ENCODE measurements around the gene CEL.
"Not testable (repeated sequence)": the region's sequence is repeated elsewhere in the genome, so short reads cannot be mapped to it uniquely, and the experiment has no call there.

Gene CEL

DNA sequence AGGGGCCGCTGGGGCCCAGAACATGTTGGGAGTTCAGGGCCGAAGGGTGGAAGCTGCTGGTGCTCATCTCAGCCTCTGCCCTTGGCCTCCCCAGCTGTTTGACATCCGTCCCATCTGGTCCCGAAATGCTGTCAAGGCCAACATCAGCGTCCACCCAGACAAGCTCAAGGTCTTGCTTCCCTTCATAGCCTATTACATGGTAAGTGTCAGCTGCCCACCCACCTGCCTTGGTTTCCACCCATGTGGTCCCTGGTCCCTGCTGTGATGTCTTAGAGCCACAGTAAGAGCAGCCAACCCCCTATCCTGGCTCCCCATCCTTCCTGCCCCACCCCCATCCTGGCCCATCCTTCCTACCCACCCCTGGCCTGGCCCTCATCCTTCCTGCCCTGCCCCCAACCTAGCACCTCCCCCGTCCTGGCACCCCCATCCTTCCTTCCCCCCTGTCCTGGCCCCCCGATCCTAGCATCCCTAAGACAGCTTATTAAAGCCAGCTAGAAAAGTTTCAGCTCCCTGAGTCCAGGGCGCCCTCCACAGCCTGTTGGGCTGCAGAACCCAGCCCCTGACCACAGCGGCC, 9.7 kb upstream of the CEL start:
- in situ Hi-C loops (cut with HindIII; ENCODE audit: low pct_unique_long_range_greater_than_20kb, low sequenced_read_pairs), result no loop called here
- TF ChIP-seq JUND (IDR thresholded peaks at IDR 0.05; ENCODE audit: low read depth), result no peak
- no peak for DNase-seq (ENCODE audit: low read depth in 1 of 2, low spot score in 1 of 2)

DNA sequence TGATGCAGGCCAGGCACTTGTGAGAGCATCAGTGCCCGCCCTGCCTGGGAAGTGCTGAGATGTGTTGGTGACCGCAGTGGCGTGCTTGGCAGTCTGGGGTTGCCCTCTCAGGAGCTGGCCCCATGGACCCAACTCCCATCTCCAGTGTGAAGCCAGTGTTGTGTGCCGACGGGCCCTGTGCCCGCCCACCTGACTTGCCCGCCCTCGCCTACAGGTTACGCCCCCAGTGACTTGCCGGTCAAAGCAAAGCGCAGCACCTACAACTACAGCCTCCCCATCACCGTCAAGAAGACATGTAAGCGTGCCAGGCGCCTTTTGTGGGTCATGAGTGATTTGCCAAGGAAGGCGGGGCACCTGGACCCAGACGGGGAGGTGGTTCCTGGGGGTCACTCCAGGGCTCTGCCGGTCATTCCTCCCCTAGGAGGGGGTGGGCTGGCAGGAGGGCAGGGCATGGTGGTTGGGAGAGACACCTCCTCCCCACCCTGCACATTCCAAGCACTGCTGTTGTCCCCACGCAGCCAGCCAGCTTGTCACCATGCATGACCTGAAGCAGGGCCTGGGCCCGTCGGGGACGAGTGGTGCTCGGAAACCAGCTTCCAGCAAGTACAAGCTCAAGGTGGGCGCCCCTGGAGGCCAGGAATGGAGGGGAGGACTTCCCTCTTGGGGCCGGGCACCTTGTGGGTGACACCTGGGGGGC, 7.4 kb upstream of the CEL start:
- no peak for DNase-seq (ENCODE audit: low read depth in 1 of 2, low spot score in 1 of 2)
- no peak for TF ChIP-seq JUND (IDR thresholded peaks at IDR 0.05; ENCODE audit: low read depth)
- in situ Hi-C loops (cut with HindIII; ENCODE audit: low pct_unique_long_range_greater_than_20kb, low sequenced_read_pairs), result no loop called here

DNA sequence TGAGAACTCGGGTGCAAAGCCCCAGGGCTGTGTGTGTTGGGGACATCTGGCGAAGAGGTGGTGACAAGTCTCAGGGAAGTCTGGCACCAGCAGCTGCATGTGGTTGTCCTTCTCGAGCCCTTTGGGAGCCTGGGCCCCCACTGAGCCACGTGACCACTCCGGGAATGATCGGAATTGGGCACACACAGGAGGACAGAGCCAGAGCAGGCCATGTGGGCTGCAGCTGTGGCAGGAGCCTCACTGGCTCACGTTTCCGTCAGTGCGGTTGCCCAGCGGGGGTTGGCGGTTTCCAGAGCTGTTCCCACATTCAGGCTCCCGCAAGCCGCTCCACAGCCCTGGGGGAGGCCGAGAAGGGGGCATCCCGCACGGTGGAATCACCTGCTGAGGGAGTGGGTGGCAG, 6.8 kb upstream of the CEL start:
- in situ Hi-C loops (cut with HindIII; ENCODE audit: low pct_unique_long_range_greater_than_20kb, low sequenced_read_pairs), result no loop called here
- TF ChIP-seq JUND (IDR thresholded peaks at IDR 0.05; ENCODE audit: low read depth), result no peak
- no peak for DNase-seq (ENCODE audit: low read depth in 1 of 2, low spot score in 1 of 2)

DNA sequence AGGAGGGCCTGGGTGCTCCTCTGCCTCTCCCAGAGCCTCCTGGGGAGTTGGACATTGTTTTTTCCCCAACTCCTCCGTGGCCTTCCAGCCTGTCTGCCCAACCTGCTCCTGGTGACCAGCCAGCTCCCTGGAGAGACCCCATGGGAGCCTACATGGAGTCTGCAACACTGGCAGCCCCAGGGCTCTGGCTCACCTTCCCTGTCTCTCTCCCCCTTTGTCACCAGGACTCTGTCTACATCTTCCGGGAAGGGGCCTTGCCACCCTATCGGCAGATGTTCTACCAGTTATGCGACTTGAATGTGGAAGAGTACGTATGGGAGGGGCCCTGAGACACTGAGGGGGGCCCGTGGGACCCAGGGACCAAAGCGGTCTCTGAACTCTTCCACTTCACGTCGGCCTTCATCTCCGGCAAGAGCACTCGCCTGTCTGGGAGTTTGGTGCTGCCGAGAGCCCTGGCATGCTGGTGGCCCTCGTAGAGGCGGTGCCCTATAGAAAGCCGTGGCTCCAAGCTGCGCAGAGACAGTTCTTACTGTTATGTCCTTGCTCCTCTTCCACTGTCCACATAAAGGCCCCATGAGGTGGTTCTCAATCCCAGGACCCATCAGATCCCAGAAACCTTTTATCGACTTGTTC, 5.9 kb upstream of the CEL start:
- in situ Hi-C loops (cut with HindIII; ENCODE audit: low pct_unique_long_range_greater_than_20kb, low sequenced_read_pairs), result no loop called here
- no peak for TF ChIP-seq JUND (IDR thresholded peaks at IDR 0.05; ENCODE audit: low read depth)
- no peak for DNase-seq (ENCODE audit: low read depth in 1 of 2, low spot score in 1 of 2)

DNA sequence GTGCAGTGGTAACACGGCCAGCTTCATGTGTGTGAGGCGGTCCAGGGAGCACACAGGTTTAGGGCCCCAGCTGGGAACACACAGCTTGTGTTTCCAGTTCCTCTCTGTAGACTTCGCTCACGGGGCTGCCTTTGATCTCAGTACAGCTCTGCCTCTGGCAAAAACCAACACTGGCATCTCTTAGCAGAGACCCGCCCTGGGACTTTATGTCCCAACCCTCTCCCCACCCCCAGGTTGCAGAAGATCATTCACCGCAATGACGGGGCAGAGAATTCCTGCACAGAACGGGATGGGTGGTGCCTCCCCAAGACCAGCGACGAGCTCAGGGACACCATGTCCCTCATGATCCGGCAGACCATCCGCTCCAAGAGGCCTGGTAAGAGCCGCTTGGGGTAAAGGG, 5.2 kb upstream of the CEL start:
- in situ Hi-C loops (cut with HindIII; ENCODE audit: low pct_unique_long_range_greater_than_20kb, low sequenced_read_pairs), result no loop called here
- DNase-seq (ENCODE audit: low read depth in 1 of 2, low spot score in 1 of 2), result no peak
- no peak for TF ChIP-seq JUND (IDR thresholded peaks at IDR 0.05; ENCODE audit: low read depth)

DNA sequence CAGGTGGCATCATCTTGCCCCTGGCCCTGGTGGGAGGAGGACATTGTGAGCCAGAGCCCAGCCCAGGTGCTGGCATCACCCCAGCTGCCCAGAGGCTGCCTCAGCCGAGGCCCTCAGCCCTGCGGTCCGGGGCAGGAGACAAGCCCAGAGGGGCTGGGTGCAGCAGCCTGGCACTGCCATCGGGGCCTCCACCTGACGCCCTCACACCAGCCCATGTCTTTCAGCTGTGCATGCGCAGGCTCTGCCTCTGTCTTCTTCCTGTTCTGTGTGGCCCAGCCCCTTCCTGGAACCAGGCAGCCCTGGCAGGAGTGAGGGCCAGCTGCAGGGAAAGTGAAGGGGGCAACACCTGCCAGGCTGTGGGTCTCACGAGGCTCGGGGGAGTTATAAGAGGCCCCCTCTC, 4.8 kb upstream of the CEL start:
- TF ChIP-seq JUND (IDR thresholded peaks at IDR 0.05; ENCODE audit: low read depth), result no peak
- in situ Hi-C loops (cut with HindIII; ENCODE audit: low pct_unique_long_range_greater_than_20kb, low sequenced_read_pairs), result no loop called here
- no peak for DNase-seq (ENCODE audit: low read depth in 1 of 2, low spot score in 1 of 2)

DNA sequence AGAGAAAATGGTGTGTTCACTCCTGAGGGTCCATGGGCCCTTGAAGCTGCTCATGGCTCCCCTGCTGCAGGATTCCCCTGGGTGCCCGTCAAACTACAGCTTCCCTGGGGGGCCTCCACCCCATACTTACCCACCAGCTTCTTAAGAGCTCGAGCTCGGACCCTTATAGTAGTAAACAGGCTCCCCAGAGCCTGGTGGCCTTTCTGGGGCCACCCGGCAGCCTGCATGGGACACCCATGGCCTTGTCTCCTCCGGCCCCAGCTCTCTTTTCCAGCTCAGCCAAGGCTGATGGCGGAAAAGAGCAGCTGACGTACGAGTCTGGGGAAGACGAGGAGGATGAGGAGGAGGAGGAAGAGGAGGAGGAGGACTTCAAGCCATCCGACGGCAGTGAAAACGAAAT, 4.2 kb upstream of the CEL start:
- in situ Hi-C loops (cut with HindIII; ENCODE audit: low pct_unique_long_range_greater_than_20kb, low sequenced_read_pairs), result no loop called here
- DNase-seq (ENCODE audit: low read depth in 1 of 2, low spot score in 1 of 2), result no peak
- no peak for TF ChIP-seq JUND (IDR thresholded peaks at IDR 0.05; ENCODE audit: low read depth)

DNA sequence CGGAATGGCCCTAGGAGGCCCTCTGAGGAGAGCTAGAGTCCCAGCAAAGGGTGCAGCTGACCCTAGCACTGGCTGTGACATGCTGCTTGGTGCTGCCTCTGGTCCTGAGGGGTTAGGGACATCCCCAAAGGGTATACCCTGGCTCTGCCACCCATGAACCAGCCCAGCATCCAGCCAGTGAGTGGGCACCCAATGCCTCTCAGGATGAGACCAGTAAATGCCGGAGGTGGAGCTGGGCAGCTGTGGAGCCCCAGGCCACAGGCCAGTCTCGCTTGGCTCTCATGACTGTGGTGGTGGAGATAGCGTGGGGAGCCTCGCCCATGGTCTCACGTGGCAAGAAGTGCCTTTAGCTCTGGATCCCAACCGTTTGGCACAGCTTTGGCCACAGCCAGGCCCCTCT, 3.7 kb upstream of the CEL start:
- in situ Hi-C loops (cut with HindIII; ENCODE audit: low pct_unique_long_range_greater_than_20kb, low sequenced_read_pairs), result no loop called here
- TF ChIP-seq JUND (IDR thresholded peaks at IDR 0.05; ENCODE audit: low read depth), result no peak
- DNase-seq (ENCODE audit: low read depth in 1 of 2, low spot score in 1 of 2), result no peak

DNA sequence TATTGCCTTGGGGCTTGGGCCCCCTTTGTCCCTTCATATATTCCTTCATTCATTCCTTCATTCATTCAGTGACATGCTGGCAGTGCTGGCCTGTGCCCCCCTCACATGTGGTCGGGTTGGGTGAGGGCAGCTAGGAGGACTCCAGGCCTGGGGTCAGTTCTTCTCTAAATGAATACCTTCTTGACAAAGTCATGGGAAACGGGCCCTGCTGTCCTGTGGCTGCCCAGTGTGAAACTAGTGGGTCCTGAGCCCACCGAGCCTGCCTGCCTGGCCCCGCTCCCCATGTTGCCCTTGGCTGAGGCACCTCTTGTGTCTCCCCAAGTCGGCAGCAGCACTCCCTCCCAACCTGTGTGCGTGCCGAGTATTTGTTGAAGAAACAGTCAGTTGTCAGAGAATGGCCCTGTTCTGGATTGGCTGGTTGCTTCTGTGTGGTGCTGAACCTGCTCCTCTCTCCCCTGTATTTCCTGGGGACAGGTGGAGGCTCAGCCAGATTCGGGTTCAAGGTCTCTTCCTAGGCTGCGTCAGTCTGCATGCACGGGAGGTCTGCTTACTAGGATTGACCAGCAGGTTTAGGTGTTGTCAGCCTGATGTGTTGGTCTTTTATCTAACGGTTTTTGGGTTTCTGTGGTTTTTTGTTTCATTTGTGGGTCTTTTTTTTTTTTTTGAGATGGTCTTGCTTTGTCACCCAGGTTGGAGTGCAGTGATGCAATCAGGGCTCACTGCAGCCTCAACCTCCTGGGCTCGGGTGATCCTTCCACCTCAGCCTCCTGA, 3.0 kb upstream of the CEL start:
- no peak for DNase-seq (ENCODE audit: low read depth in 1 of 2, low spot score in 1 of 2)
- in situ Hi-C loops (cut with HindIII; ENCODE audit: low pct_unique_long_range_greater_than_20kb, low sequenced_read_pairs), result no loop called here
- TF ChIP-seq JUND (IDR thresholded peaks at IDR 0.05; ENCODE audit: low read depth), result no peak

DNA sequence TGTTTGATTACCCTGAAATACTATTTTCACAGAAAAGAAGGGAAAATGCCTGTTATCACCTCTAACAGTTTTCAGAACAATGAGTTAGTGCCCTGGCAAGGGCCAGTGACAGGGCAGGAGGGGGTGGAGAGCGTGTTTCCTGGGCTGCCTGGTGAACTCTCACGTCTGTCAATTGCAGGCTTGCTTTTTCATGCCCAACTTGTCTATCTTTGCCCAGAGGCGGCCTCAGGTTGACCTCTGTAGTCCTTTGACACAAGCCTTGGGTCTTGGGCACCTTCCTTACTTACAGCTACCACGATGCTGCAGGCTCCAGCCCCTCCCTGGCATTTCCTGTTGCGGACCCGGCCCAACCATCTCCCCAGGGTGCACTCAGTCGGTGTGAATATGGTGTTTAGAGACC, 2.2 kb upstream of the CEL start:
- no peak for TF ChIP-seq JUND (IDR thresholded peaks at IDR 0.05; ENCODE audit: low read depth)
- in situ Hi-C loops (cut with HindIII; ENCODE audit: low pct_unique_long_range_greater_than_20kb, low sequenced_read_pairs), result no loop called here
- DNase-seq (ENCODE audit: low read depth in 1 of 2, low spot score in 1 of 2), result no peak

DNA sequence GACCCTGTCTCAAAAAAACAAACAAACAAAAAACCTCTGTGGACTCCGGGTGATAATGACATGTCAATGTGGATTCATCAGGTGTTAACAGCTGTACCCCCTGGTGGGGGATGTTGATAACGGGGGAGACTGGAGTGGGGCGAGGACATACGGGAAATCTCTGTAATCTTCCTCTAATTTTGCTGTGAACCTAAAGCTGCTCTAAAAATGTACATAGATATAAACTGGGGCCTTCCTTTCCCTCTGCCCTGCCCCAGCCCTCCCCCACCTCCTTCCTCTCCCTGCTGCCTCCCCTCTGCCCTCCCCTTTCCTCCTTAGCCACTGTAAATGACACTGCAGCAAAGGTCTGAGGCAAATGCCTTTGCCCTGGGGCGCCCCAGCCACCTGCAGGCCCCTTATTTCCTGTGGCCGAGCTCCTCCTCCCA, 1.4 kb upstream of the CEL start:
- no peak for TF ChIP-seq JUND (IDR thresholded peaks at IDR 0.05; ENCODE audit: low read depth)
- no peak for DNase-seq (ENCODE audit: low read depth in 1 of 2, low spot score in 1 of 2)
- in situ Hi-C loops (cut with HindIII; ENCODE audit: low pct_unique_long_range_greater_than_20kb, low sequenced_read_pairs), result no loop called here

DNA sequence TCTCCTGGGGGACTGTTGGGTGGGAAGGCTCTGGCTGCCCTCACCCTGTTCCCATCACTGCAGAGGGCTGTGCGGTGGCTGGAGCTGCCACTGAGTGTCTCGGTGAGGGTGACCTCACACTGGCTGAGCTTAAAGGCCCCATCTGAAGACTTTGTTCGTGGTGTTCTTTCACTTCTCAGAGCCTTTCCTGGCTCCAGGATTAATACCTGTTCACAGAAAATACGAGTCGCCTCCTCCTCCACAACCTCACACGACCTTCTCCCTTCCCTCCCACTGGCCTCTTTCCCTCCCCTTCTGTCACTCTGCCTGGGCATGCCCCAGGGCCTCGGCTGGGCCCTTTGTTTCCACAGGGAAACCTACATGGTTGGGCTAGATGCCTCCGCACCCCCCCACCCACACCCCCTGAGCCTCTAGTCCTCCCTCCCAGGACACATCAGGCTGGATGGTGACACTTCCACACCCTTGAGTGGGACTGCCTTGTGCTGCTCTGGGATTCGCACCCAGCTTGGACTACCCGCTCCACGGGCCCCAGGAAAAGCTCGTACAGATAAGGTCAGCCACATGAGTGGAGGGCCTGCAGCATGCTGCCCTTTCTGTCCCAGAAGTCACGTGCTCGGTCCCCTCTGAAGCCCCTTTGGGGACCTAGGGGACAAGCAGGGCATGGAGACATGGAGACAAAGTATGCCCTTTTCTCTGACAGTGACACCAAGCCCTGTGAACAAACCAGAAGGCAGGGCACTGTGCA, 590 bp upstream of the CEL start:
- in situ Hi-C loops (cut with HindIII; ENCODE audit: low pct_unique_long_range_greater_than_20kb, low sequenced_read_pairs), result not testable (repeated sequence)
- DNase-seq (ENCODE audit: low read depth in 1 of 2, low spot score in 1 of 2), result peak in 1 of 2 experiments; percentile 41

DNA sequence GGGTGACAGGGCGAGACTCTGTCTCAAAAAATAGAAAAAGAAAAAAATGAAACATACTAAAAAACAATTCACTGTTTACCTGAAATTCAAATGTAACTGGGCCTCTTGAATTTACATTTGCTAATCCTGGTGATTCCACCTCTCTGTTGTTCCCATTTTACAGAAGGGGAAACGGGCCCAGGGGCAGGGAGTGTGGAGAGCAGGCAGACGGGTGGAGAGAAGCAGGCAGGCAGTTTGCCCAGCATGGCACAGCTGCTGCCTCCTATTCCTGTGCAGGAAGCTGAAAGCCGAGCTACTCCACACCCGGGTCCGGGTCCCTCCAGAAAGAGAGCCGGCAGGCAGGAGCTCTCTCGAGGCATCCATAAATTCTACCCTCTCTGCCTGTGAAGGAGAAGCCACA, 788 bp downstream of the CEL start:
- DNase-seq (ENCODE audit: low read depth in 1 of 2, low spot score in 1 of 2); in situ Hi-C loops (cut with HindIII; ENCODE audit: low pct_unique_long_range_greater_than_20kb, low sequenced_read_pairs): not testable (repeated sequence)
